Esophagus squamous epithelium (tissue), 4 donors: ENCODE results near the gene DLG2.

Experiments
- CTCF ChIP-seq, 6 experiments: fragments of 450-650 bp in 4 of 6; fragments of 200-600 bp in 2 of 6; sonication (generic) in 2 of 6; IDR thresholded peaks; one replicate each; pipeline ENCODE4 v1.5.1; 2016 to 2019; ENCODE audit warnings: antibody characterized with exemption in 6 of 6, mild to moderate bottlenecking in 4 of 6, moderate library complexity in 4 of 6
- POLR2A ChIP-seq, 4 donors: fragments of 450-650 bp; IDR thresholded peaks; one replicate each; pipeline ENCODE4 v1.6.1; 2017; ENCODE audit warnings: antibody characterized with exemption in 4 of 4, mild to moderate bottlenecking in 4 of 4, moderate library complexity in 3 of 4

- no peak for TF ChIP-seq CTCF (IDR thresholded peaks at IDR 0.05)
- no peak for TF ChIP-seq POLR2A (IDR thresholded peaks at IDR 0.05)
Measured at GRCh38 chr11:84775503-84775902, 851.6 kb downstream of the DLG2 start.
